Omental fat pad (tissue), 4 donors: ENCODE results near the gene MRPL34. TPM values are rescaled to one million over a fixed set of nuclear protein-coding genes. Genes with fewer than 3 reads are reported as not detected.

Source experiments
- ATAC-seq: fragments of 150-250 bp; one replicate; pipeline ENCODE4 v1.9.1; 2016; ENCODE audit warnings: mild to moderate bottlenecking, moderate library complexity; ENCODE audit not compliant: low FRiP score
- DNase-seq: peaks from one replicate; pipeline ENCODE4 v3.0.0-alpha.2; 2019; ENCODE audit warnings: low spot score
- total RNA-seq, 4 donors: library from RNA; depleted of rRNA; stranded (reverse); fragments of >200 nt; gene quantifications; one replicate each; pipeline ENCODE4 v1.1.0, GENCODE V29; 2016
- TF ChIP-seq, protein P1 (sequence below), 3 donors: fragments of 450-650 bp; IDR thresholded peaks; one replicate each; pipeline ENCODE4 v1.5.1; 2016 to 2017; ENCODE audit warnings: antibody characterized with exemption in 3 of 3, mild to moderate bottlenecking in 3 of 3, moderate library complexity in 2 of 3

MRPL34 gene
- total RNA-seq, 4 donors from 2014 or later = 87.9 to 134 (median 119) TPM

DNA sequence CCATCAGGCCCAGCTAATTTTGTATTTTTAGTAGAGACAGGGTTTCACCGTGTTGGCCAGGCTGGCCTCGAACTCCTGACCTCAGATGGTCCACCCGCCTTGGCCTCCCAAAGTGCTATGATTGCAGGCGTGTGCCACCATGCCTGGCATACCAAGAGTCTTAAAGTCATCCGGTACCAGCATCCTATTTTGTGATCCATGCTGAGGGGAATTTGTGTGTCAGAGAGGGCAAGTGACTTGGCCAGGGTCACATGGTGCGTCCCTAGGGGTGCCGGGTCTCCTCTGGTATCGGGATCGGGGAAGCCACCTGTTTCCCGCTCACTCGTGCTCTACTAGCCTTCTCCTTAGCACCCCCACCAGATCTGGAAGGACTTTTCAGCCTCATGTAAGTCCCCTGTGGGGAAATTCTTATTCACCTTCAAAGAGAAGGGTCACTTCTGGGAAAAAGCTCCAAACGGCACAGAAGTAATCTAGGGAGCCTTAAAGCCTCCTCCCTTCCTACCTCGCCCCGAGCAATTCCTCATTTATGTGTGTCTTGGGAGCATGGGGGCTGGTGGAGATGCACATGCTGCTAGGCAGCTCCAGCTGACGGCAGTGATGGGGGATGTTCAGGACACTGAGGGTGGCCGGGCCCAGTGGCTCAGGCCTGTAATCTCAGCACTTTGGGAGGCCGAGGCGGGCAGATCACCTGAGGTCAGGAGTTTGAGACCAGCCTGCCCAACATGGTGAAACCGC lies 30.1 kb upstream of the MRPL34 start:
- TF ChIP-seq, protein P1, sequence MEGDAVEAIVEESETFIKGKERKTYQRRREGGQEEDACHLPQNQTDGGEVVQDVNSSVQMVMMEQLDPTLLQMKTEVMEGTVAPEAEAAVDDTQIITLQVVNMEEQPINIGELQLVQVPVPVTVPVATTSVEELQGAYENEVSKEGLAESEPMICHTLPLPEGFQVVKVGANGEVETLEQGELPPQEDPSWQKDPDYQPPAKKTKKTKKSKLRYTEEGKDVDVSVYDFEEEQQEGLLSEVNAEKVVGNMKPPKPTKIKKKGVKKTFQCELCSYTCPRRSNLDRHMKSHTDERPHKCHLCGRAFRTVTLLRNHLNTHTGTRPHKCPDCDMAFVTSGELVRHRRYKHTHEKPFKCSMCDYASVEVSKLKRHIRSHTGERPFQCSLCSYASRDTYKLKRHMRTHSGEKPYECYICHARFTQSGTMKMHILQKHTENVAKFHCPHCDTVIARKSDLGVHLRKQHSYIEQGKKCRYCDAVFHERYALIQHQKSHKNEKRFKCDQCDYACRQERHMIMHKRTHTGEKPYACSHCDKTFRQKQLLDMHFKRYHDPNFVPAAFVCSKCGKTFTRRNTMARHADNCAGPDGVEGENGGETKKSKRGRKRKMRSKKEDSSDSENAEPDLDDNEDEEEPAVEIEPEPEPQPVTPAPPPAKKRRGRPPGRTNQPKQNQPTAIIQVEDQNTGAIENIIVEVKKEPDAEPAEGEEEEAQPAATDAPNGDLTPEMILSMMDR (IDR thresholded peaks at IDR 0.05) = no peak
- DNase-seq (no peak), ATAC-seq (no peak)

- DNase-seq (no peak), ATAC-seq (no peak)
- TF ChIP-seq, protein P1 (IDR thresholded peaks at IDR 0.05) = no peak
Observed at GRCh38 chr19:17279436-17279835, 26.2 kb upstream of the MRPL34 start.

DNA sequence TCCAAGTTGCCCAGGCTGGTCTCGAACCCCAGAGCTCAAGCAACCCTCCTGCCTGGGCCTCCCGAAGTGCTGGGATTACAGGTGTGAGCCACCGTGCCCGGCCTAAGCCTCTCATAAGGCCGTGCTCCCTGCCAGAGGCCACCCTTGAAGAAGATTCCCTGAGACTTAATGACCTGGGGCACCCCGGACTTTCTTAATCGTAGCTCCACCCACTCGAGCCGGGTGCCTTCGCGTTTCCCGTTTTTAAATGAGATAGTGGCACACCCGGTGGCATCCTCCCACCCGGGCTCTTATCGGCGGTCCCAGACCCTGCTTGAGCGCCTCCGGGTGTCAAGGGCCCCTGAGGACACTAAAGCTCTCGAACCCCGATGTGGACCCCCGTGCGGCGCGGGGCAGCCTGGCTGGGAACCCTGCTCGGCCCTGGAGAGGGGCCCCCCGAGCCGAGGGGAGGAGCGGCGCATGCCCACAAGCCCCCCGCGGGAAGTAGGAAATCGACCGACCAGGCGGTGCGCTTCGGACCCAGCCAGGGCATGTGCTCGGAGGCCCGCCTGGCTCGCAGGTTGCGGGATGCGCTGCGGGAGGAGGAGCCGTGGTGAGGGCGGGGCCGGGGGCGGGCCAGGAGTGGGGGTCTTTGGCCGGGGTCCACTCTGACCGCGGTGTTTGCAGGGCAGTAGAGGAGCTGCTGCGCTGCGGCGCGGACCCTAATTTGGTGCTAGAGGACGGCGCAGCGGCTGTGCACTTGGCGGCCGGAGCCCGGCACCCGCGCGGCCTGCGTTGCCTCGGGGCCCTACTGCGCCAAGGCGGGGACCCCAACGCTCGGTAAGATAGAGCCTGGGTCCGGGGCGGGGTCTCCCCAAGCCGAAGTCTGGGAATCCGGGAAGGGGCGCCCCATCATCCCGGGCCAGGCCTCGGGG lies 24.0 kb upstream of the MRPL34 start, which contains the start of gene ANKLE1:
Gene ANKLE1 (plus strand): TSS at position 511 of the 914 bp plus-strand sequence. CDS start 20 bp downstream, at position 531.
- DNase-seq (no peak), ATAC-seq (peak; percentile 5)
- TF ChIP-seq, protein P1 (IDR thresholded peaks at IDR 0.05) = no peak

- TF ChIP-seq, protein P1 (IDR thresholded peaks at IDR 0.05) = peak in 1 of 3 donors; percentile 85
- DNase-seq (peak; percentile 72), ATAC-seq (peak; percentile 86)
Observed at GRCh38 chr19:17282488-17283125, 23.1 kb upstream of the MRPL34 start.

DNA sequence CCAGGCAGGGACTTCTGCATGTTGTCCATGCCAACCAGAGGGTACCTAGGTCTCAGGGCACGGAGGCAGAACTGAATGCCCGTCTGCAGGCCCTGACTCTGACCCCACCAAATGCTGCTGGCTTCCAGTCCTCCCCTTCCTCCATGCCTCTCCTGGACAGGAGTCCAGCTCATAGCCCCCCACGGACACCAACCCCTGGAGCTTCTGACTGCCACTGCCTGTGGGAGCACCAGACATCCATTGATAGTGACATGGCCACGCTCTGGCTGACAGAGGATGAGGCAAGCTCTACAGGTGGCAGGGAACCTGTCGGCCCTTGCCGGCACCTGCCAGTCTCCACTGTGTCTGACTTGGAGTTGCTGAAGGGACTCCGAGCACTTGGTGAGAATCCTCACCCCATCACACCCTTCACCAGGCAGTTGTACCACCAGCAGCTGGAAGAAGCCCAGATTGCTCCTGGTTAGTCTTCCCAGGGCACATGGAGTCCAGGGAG lies 22.1 kb upstream of the MRPL34 start:
- TF ChIP-seq, protein P1 (IDR thresholded peaks at IDR 0.05) = no peak
- DNase-seq (no peak), ATAC-seq (no peak)

GRCh38 chr19:17285415-17286135 lies 20.1 kb upstream of the MRPL34 start:
- DNase-seq = no peak
- ATAC-seq = no peak
- TF ChIP-seq, protein P1 (IDR thresholded peaks at IDR 0.05) = no peak
